Keratinocyte (primary cell): ENCODE results near the gene PRKCH. TPM values are rescaled to one million over a fixed set of nuclear protein-coding genes. Genes with fewer than 3 reads are reported as not detected.
A peak's percentile ranks its signal among the peaks of the same experiment; 100 is the strongest.

Source experiments
- DNase-seq: peaks from one replicate; pipeline ENCODE4 v3.0.0-alpha.2; 2011; ENCODE audit warnings: low read depth, missing footprints, low spot score
- FAIRE-seq: peaks from 2 replicates; lab custom pipeline; 2011; peaks lifted over from hg19 to GRCh38; lab: Jason Lieb, UNC
- H2AFZ ChIP-seq: 2 replicates; pipeline ENCODE4 v1.6.0; 2012; ENCODE audit warnings: low read length, control low read depth, inconsistent platforms; ENCODE audit not compliant: control insufficient read depth
- H3K27ac ChIP-seq: 2 replicates; pipeline ENCODE4 v1.5.1; 2011; ENCODE audit warnings: low read length; ENCODE audit not compliant: control insufficient read depth, insufficient read depth
- H3K27me3 ChIP-seq: 3 replicates; pipeline ENCODE4 v1.6.0; 2011; ENCODE audit warnings: low read length; ENCODE audit not compliant: control insufficient read depth, insufficient read depth; ENCODE audit errors: extremely low read depth
- H3K36me3 ChIP-seq, 2 experiments: 2 replicates in 1 of 2; 3 replicates in 1 of 2; pipeline ENCODE4 v1.5.1; 2011; ENCODE audit warnings: low read length in 2 of 2, mild to moderate bottlenecking in 1 of 2; ENCODE audit not compliant: control insufficient read depth in 2 of 2, insufficient read depth in 2 of 2; ENCODE audit errors: extremely low read depth in 1 of 2
- H3K4me1 ChIP-seq: 3 replicates; pipeline ENCODE4 v1.5.1; 2011; ENCODE audit warnings: low read length; ENCODE audit not compliant: control insufficient read depth, insufficient read depth; ENCODE audit errors: extremely low read depth
- H3K4me2 ChIP-seq: 3 replicates; pipeline ENCODE4 v1.6.0; 2011; ENCODE audit warnings: low read depth, low read length; ENCODE audit not compliant: control insufficient read depth, insufficient read depth; ENCODE audit errors: extremely low read depth
- H3K4me3 ChIP-seq, 3 experiments: fragments of 200-600 bp in 1 of 3; sonication (generic) in 1 of 3; 2 replicates in 2 of 3; 3 replicates in 1 of 3; pipeline ENCODE4 v1.5.1; 2011 to 2016; ENCODE audit warnings: low read length in 3 of 3, mild to moderate bottlenecking in 3 of 3, control low read depth in 2 of 3, inconsistent platforms in 1 of 3, low read depth in 1 of 3, mixed read lengths in 1 of 3, mixed run types in 1 of 3, moderate library complexity in 1 of 3; ENCODE audit not compliant: control insufficient read depth in 2 of 3, insufficient read depth in 2 of 3; ENCODE audit errors: extremely low read depth in 1 of 3
- H3K79me2 ChIP-seq: 2 replicates; pipeline ENCODE4 v1.6.0; 2012; ENCODE audit warnings: low read length; ENCODE audit not compliant: control insufficient read depth, insufficient read depth
- H3K9ac ChIP-seq: 3 replicates; pipeline ENCODE4 v1.6.0; 2011; ENCODE audit warnings: low read length; ENCODE audit not compliant: control insufficient read depth, insufficient read depth; ENCODE audit errors: extremely low read depth
- H3K9me1 ChIP-seq: 3 replicates; pipeline ENCODE4 v1.6.0; 2011; ENCODE audit warnings: low read length; ENCODE audit not compliant: control insufficient read depth, insufficient read depth; ENCODE audit errors: extremely low read depth
- H3K9me3 ChIP-seq: 2 replicates; pipeline ENCODE4 v1.5.1; 2012; ENCODE audit warnings: low read depth, low read length; ENCODE audit not compliant: control insufficient read depth
- H4K20me1 ChIP-seq: 3 replicates; pipeline ENCODE4 v1.6.0; 2011; ENCODE audit warnings: low read length; ENCODE audit not compliant: control insufficient read depth, insufficient read depth; ENCODE audit errors: extremely low read depth
- EZH2 ChIP-seq: IDR thresholded peaks from one replicate; pipeline ENCODE4 v1.6.1; 2012; ENCODE audit warnings: inconsistent platforms, mild to moderate bottlenecking, low read length, moderate library complexity
- dilution Hi-C: fragments of 300-500 bp; cut with MboI; formaldehyde crosslinking; loops from one replicate; pipeline ENCODE4 v1.7.0; 2020; ENCODE audit warnings: low sequenced_read_pairs; ENCODE audit not compliant: extremely low pct_ligation_motif_present
- polyA plus RNA-seq, 5 experiments: library from polyadenylated mRNA; depleted of rRNA in 3 of 5; stranded (reverse) in 3 of 5; stranded (forward) in 1 of 5; unstranded in 1 of 5; fragments of >200 nt; gene quantifications; 1 replicate in 1 of 5; 2 replicates in 3 of 5; 3 replicates in 1 of 5; pipeline versions ENCODE4 v1.2.1 to v1.2.3, GENCODE V29; 2011 to 2012; ENCODE audit warnings: missing spikeins in 2 of 5, low read depth in 1 of 5, low replicate concordance in 1 of 5
- TF ChIP-seq, protein P1 (sequence below), 3 experiments: IDR thresholded peaks in 1 of 3; conservative IDR thresholded peaks in 1 of 3; optimal IDR thresholded peaks in 1 of 3; 2 replicates in 2 of 3; 3 replicates in 1 of 3; pipeline versions ENCODE3 to v1.5.1; 2011; ENCODE audit warnings: low read length in 3 of 3, mild to moderate bottlenecking in 3 of 3, moderate library complexity in 2 of 3, control low read depth in 1 of 3, inconsistent platforms in 1 of 3; ENCODE audit not compliant: insufficient read depth in 2 of 3; ENCODE audit errors: extremely low read depth in 1 of 3

PRKCH gene
- polyA plus RNA-seq, 1 donor (not counting 4 experiments of a cell fraction or from before 2014, with no cell fraction given): 13.7 TPM

- no peaks in the 10 kb centered on the region for H3K9me1 ChIP-seq
- peak; percentile 9 for FAIRE-seq
- H3K36me3 ChIP-seq: no peaks in the 10 kb centered on the region
- dilution Hi-C loops: no loop called here
- DNase-seq: no peak
- no peaks in the 10 kb centered on the region for H3K9me3 ChIP-seq
- peak overlapping the region; percentile 6 for H3K4me2 ChIP-seq
- TF ChIP-seq, protein P1, sequence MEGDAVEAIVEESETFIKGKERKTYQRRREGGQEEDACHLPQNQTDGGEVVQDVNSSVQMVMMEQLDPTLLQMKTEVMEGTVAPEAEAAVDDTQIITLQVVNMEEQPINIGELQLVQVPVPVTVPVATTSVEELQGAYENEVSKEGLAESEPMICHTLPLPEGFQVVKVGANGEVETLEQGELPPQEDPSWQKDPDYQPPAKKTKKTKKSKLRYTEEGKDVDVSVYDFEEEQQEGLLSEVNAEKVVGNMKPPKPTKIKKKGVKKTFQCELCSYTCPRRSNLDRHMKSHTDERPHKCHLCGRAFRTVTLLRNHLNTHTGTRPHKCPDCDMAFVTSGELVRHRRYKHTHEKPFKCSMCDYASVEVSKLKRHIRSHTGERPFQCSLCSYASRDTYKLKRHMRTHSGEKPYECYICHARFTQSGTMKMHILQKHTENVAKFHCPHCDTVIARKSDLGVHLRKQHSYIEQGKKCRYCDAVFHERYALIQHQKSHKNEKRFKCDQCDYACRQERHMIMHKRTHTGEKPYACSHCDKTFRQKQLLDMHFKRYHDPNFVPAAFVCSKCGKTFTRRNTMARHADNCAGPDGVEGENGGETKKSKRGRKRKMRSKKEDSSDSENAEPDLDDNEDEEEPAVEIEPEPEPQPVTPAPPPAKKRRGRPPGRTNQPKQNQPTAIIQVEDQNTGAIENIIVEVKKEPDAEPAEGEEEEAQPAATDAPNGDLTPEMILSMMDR (optimal IDR thresholded peaks at IDR 0.05 in 1 of 3, IDR thresholded peaks at IDR 0.05 in 1 of 3, conservative IDR thresholded peaks at IDR 0.05 in 1 of 3; ENCODE audit: extremely low read depth in 1 of 3, insufficient read depth in 2 of 3, low read length in 3 of 3): no peak
- TF ChIP-seq EZH2: no peak
- no peak overlapping the region for H3K27ac ChIP-seq
- H3K4me3 ChIP-seq: no peak overlapping the region
- H3K79me2 ChIP-seq: no peaks in the 10 kb centered on the region
- no peak overlapping the region for H2AFZ ChIP-seq
- H3K9ac ChIP-seq: no peak overlapping the region
- H3K27me3 ChIP-seq: no peaks in the 10 kb centered on the region
- H4K20me1 ChIP-seq: no peaks in the 10 kb centered on the region
- peaks cover 19% of the 10 kb centered on the region for H3K4me1 ChIP-seq
Observed at GRCh38 chr14:61482348-61483206, 161.2 kb downstream of the PRKCH start.

DNA sequence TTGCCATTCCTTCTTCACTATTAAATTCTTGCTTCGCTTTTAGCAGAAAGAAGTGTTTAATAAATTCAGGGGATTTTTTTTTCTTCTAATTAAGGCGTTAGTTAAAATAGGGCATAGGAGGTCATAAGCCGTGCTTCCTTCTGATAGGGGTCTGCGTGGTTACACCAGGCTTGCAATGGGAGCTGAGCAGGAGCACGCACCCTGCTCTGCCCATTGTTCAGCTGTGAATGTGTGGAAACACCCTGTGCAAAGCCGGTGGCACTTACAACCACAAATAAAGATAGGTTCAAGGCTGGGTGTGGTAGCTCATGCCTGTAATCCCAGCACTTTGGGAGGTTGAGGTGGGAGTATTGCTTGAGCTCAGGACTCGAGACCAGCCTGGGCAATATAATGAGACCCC lies 162.1 kb downstream of the PRKCH start:
- Histone ChIP-seq H3K4me1 (peaks cover 19% of the 10 kb centered on the region), H3K9me1 (no peaks in the 10 kb centered on the region), H3K36me3 (no peaks in the 10 kb centered on the region), H3K4me3 (no peak overlapping the region), H2AFZ (no peak overlapping the region), H3K9me3 (no peaks in the 10 kb centered on the region), H3K9ac (no peak overlapping the region), H3K27me3 (no peaks in the 10 kb centered on the region), H3K4me2 (no peak overlapping the region), H3K79me2 (no peaks in the 10 kb centered on the region), H3K27ac (no peak overlapping the region), H4K20me1 (no peaks in the 10 kb centered on the region)
- no peak for FAIRE-seq
- TF ChIP-seq EZH2: no peak
- TF ChIP-seq, protein P1 (optimal IDR thresholded peaks at IDR 0.05 in 1 of 3, IDR thresholded peaks at IDR 0.05 in 1 of 3, conservative IDR thresholded peaks at IDR 0.05 in 1 of 3; ENCODE audit: extremely low read depth in 1 of 3, insufficient read depth in 2 of 3, low read length in 3 of 3): no peak
- no peak for DNase-seq
- dilution Hi-C loops: no loop called here
